C4-2B (cell line): ENCODE results near the gene FRMD8.

ENCODE experiments used
- H3K27ac ChIP-seq: fragments of 450-650 bp; 2 replicates; pipeline ENCODE4 v1.5.1; 2017
- ZFX ChIP-seq: fragments of 450-650 bp; IDR thresholded peaks from 2 replicates; pipeline ENCODE4 v1.6.1; 2017
- TF ChIP-seq, protein P1 (sequence below): fragments of 450-650 bp; conservative IDR thresholded peaks from 2 replicates; pipeline ENCODE4 v1.5.1; 2017; ENCODE audit warnings: mild to moderate bottlenecking

Gene FRMD8

DNA sequence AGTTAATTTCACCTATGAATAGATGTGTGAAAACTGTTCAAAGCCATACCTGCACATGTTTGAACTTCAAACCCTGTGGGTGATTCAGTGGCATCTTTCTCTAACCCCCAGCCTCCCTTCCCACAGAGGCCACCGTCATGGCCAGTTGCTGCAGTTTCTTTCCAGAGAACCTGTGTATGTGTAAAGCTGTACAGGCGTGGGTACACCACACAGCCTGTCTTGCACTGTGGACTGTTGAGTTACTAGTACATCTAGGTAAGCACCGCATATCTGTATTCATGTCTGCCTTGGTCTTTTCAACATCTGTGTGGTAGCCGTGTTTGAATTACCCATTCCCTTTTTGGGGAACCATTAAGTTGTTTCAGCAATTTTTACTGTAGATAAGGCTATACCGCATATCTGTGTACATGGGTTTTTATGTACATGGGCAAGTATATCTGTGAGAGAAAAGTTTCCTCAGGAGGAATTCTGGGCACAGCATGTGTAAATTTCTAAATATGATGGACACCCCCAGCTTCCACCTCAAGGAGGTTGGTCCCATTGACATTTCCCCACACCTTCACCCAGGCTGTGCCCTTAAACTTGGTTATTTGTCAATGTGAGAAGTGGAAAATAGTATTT is 50.1 kb downstream of the FRMD8 start:
- no peak for TF ChIP-seq ZFX
- TF ChIP-seq, protein P1, sequence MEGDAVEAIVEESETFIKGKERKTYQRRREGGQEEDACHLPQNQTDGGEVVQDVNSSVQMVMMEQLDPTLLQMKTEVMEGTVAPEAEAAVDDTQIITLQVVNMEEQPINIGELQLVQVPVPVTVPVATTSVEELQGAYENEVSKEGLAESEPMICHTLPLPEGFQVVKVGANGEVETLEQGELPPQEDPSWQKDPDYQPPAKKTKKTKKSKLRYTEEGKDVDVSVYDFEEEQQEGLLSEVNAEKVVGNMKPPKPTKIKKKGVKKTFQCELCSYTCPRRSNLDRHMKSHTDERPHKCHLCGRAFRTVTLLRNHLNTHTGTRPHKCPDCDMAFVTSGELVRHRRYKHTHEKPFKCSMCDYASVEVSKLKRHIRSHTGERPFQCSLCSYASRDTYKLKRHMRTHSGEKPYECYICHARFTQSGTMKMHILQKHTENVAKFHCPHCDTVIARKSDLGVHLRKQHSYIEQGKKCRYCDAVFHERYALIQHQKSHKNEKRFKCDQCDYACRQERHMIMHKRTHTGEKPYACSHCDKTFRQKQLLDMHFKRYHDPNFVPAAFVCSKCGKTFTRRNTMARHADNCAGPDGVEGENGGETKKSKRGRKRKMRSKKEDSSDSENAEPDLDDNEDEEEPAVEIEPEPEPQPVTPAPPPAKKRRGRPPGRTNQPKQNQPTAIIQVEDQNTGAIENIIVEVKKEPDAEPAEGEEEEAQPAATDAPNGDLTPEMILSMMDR = no peak
- H3K27ac ChIP-seq = peak overlapping the region; percentile 36

DNA sequence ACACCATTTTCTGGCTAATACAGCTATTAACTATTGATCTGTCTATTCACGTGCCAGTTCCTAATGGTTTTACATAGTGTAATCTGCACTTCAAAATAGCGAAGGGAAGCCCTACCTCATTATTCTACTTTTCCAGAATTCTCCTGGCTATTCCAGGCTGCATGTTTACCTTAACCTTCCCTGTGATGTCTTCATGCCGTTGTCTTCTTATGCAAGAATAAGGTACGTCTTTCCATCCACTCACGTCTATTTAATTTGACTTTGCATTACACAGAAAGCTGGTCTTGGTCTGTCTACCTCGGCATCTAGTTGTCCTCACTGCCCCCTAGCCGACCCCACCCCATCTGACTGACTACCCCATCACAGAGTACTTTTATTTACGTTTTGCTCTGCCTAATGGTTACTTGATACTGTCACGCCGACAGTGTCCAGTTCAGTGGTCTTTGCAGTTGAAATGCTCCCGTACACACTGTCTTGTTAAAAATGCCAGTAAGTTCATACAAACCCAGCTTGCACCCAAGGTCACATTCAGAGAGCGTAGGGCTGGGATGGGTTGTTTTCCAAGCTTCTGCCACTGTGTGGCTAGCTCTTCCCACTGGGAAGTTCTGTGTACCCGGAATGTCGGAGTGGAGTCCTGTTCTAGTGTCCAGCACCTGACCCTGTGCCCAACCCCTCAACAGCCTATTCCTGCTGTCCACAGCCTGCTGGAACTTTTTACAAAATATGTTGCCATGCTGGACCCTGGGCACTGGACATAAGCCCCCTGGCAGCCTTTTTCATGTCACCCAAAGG is 51.2 kb downstream of the FRMD8 start:
- TF ChIP-seq, protein P1 = no peak
- TF ChIP-seq ZFX = no peak
- no peak overlapping the region for H3K27ac ChIP-seq

- no peak overlapping the region for H3K27ac ChIP-seq
- TF ChIP-seq ZFX = no peak
- TF ChIP-seq, protein P1 = no peak
These were observed 52.1 kb downstream of the FRMD8 start for GRCh38 chr11:65438257-65439151.

DNA sequence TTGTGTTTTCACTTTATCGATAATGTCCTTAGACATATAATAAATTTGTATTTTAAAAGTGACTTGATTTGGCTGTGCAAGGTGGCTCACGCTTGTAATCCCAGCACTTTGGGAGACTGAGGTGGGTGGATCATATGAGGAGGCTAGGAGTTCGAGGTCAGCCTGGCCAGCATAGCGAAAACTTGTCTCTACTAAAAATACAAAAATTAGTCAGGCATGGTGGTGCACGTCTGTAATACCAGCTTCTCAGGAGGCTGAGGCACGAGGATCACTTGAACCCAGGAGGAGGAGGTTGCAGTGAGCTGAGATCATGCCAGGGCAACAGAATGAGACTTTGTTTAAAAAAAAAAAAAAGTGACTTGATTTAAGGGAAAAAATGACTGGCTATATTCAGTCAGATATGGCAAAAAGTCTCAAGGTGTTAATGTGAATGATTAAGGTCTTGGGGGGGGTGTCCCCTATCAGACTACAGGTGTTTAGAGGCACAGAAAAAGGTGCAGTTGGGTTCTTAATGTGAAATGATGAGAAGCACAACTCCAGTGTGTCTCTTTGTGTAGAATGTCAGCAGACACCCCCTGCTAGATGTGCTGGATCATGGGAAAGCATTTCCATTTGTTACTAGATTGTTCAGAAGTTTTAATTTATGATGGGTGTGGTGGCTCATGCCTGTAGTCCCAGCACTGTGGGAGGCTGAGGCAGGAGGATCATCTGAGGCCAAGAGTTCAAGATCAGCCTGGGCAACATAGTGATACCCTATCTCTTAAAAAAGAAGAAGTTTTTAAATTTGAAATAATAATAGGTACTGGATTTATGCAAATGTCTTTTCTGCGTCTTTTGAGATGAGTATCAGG is 53.1 kb downstream of the FRMD8 start:
- TF ChIP-seq ZFX = no peak
- TF ChIP-seq, protein P1 = no peak
- no peak overlapping the region for H3K27ac ChIP-seq

DNA sequence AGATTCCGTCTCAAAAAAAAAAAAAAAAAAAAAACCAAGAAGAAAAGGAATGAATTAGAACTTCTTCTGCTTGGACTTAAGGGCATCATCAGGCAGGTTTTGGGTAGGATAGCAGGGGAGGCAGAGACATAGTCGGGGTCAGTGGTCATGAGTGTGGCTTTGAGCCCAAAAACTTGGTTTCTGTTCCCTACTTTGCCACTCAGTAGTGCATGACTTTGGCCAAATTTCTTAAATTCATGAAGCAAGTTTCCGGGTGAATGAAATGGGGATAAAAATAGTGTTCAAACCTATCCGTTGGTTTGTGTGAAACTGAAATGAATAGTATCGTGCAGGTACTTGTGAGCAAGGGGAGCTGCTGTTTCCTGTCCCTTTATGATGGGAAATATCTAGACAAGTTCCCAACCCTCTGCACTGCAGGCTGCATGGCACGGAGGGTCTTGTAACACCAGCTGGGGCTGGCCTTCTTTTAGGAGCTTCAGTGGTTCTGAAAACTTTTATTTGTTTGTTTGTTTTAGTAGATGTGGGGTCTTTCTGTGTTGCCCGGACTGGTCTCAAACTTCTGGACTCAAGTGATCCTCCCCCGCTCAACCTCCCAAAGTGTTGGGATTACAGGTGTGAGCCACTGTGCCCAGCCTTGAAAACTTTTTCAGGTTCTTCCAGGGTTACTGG is 54.5 kb downstream of the FRMD8 start:
- no peak for TF ChIP-seq ZFX
- TF ChIP-seq, protein P1 = no peak
- H3K27ac ChIP-seq = no peak overlapping the region; the same call in 1 of the 2 replicates

GRCh38 chr11:65442842-65443331 is 56.5 kb downstream of the FRMD8 start:
- TF ChIP-seq ZFX = no peak
- TF ChIP-seq, protein P1 = no peak
- peak overlapping the region; percentile 8; the same call in 1 of the 2 replicates for H3K27ac ChIP-seq
